Left lung (tissue), 10 donors: ENCODE data around the gene PSMD13. TPM values are rescaled to one million over a fixed set of nuclear protein-coding genes. Genes with fewer than 3 reads are reported as not detected.
A peak's percentile ranks its signal among the peaks of the same experiment; 100 is the strongest.
"Not testable (repeated sequence)": the region's sequence is repeated elsewhere in the genome, so short reads cannot be mapped to it uniquely, and the experiment has no call there.

Experiments used
- ATAC-seq: fragments of 200-7000 bp; cut with Tn5 transposase; one replicate; pipeline ENCODE4 v1.9.1; 2020; ENCODE audit warnings: moderate library complexity
- DNase-seq, 4 donors: peaks; one replicate each; pipeline ENCODE4 v3.0.0-alpha.2; 2013 to 2020
- H3K27ac ChIP-seq, 2 donors: fragments of 200-600 bp; sonication (generic) in 1 of 2; one replicate each; pipeline versions ENCODE4 v1.5.0 to v1.8.0; 2020 to 2021
- H3K27me3 ChIP-seq, 2 donors: fragments of 200-600 bp; sonication (generic) in 1 of 2; one replicate each; pipeline versions ENCODE4 v1.5.0 to v1.8.0; 2020 to 2021
- H3K36me3 ChIP-seq, 2 donors: fragments of 200-600 bp; sonication (generic) in 1 of 2; one replicate each; pipeline versions ENCODE4 v1.5.0 to v1.8.0; 2020 to 2021
- H3K4me1 ChIP-seq, 2 donors: fragments of 200-600 bp; one replicate each; pipeline ENCODE4 v1.8.0; 2021
- H3K4me3 ChIP-seq, 2 donors: fragments of 200-600 bp; sonication (generic) in 1 of 2; one replicate each; pipeline versions ENCODE4 v1.5.0 to v1.8.0; 2020 to 2021; ENCODE audit warnings: mild to moderate bottlenecking in 1 of 2
- H3K9me3 ChIP-seq, 2 donors: fragments of 200-600 bp; sonication (generic) in 1 of 2; one replicate each; pipeline versions ENCODE4 v1.5.0 to v1.8.0; 2020 to 2021
- intact Hi-C, 2 donors: fragments of 100-400 bp; cut with DNase I; formaldehyde crosslinking; loops; one replicate each; pipeline versions ENCODE4 v1.11.2 to v1.14.2; 2022
- polyA plus RNA-seq, 6 donors: library from polyadenylated mRNA; unstranded; fragments of 120-200 nt; gene quantifications; one replicate each; pipeline ENCODE4 v1.2.1, GENCODE V29; 2013; ENCODE audit not compliant: insufficient read length in 6 of 6
- total RNA-seq, 2 donors: library from RNA; stranded (reverse); fragmentation: NEBNext Ultra II Directional; extraction: Animal tissue kit (Norgen Biotek cat#: 25700); gene quantifications; one replicate each; pipeline ENCODE4 v1.2.1, GENCODE V29; 2021
- TF ChIP-seq, protein P1 (sequence below), 2 donors: fragments of 200-600 bp; sonication (generic) in 1 of 2; IDR thresholded peaks; one replicate each; pipeline versions ENCODE4 v1.5.0 to v1.8.0; 2021; ENCODE audit warnings: antibody characterized with exemption in 2 of 2
- donor health status: DM: no; HTN: yes; CAD: no.
- donor health status: DM: no; HTN: no; CAD: no.

Gene PSMD13
- total and polyA plus RNA-seq, 8 donors: 78.0 to 157 (median 147) TPM

DNA sequence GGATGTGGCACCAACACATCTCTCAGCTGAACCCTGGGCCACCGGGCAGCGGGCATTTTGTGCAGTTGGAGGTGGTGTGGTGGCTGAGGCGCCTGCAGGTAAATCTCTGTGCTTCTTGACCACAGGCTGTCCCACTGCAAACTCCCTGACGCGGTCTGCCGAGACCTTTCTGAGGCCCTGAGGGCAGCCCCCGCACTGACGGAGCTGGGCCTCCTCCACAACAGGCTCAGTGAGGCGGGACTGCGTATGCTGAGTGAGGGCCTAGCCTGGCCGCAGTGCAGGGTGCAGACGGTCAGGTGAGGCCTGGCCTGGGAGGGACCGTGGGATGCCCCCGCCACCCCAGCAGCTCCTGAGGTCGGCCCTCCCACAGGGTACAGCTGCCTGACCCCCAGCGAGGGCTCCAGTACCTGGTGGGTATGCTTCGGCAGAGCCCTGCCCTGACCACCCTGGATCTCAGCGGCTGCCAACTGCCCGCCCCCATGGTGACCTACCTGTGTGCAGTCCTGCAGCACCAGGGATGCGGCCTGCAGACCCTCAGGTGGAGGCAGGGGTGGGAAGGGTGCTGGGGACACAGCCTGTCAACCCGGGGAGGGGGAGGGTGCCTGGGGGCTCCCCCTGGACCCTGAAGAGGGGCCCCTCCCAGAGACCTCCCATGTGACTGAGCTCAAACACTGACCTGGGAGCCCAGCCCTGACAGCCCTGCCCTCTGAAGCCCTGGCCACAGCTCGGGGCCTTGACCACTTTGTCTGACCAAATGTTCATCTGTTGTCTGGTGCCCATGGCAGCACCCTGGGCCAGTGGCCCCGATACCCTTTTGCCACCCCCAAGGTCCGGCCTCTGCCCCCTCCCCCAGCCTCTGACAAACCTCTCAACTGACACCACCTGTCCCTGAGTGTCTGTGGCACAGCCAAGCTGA is 47.6 kb downstream of the PSMD13 start:
- intact Hi-C loops: no loop called here
- Histone ChIP-seq H3K27ac (no peak overlapping the region), H3K27me3 (peaks cover 37 to 74% of the 10 kb centered on the region in 2 donors)

DNA sequence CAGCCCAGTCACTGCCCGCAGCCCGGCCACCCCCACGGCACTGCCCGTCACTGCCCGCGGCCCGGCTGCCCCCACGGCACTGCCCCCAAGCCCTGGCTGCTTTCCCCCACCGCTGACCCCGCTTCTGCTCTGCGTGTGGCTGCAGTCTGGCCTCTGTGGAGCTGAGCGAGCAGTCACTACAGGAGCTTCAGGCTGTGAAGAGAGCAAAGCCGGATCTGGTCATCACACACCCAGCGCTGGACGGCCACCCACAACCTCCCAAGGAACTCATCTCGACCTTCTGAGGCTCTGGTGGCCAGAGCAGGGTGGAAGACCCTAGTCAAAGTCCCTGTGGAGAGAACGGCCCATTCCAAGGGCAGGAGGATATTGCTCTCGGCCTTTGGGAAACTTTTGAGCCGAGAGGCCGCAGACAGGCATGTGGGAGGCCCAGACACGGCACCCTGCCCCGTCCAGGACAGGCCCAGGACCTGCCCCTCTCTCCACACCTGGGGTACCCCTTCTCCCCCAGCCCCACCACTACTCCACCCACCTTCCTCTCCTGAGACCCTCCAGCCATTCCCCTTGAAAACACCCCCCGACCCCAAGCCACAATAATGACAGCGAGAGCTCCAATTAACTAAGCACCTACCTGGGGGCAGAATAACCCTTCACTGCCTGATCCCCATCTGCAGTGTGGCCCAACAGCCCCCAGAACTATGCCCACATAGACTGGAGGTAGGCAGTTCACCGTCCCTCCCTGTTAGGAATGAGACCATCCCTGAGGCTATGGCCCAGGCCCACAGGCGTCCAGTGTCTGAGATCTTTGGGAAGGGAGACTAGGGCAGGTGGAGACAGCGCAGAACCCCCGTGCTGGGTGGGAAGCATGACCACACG is 48.5 kb downstream of the PSMD13 start:
- H3K4me3 ChIP-seq: no peak overlapping the region
- intact Hi-C loops: no loop called here
- DNase-seq (peak in 2 of 4 donors; percentile 24 to 35), ATAC-seq (no peak)
- H3K4me1 ChIP-seq: peaks cover 5 to 37% of the 10 kb centered on the region in 2 donors
- H3K27ac ChIP-seq: no peak overlapping the region
- H3K27me3 ChIP-seq: peaks cover 28 to 66% of the 10 kb centered on the region in 2 donors
- H3K36me3 ChIP-seq: no peaks in the 10 kb centered on the region
- TF ChIP-seq, protein P1, sequence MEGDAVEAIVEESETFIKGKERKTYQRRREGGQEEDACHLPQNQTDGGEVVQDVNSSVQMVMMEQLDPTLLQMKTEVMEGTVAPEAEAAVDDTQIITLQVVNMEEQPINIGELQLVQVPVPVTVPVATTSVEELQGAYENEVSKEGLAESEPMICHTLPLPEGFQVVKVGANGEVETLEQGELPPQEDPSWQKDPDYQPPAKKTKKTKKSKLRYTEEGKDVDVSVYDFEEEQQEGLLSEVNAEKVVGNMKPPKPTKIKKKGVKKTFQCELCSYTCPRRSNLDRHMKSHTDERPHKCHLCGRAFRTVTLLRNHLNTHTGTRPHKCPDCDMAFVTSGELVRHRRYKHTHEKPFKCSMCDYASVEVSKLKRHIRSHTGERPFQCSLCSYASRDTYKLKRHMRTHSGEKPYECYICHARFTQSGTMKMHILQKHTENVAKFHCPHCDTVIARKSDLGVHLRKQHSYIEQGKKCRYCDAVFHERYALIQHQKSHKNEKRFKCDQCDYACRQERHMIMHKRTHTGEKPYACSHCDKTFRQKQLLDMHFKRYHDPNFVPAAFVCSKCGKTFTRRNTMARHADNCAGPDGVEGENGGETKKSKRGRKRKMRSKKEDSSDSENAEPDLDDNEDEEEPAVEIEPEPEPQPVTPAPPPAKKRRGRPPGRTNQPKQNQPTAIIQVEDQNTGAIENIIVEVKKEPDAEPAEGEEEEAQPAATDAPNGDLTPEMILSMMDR (IDR thresholded peaks at IDR 0.05): no peak
- H3K9me3 ChIP-seq: no peaks in the 10 kb centered on the region

More for the DNA sequence above, 47.6 kb downstream of the PSMD13 start:
- Histone ChIP-seq H3K4me3 (no peak overlapping the region), H3K9me3 (no peaks in the 10 kb centered on the region), H3K36me3 (no peaks in the 10 kb centered on the region), H3K4me1 (peaks cover 10 to 37% of the 10 kb centered on the region in 2 donors)
- no peak for ATAC-seq
- peak in 2 of 4 donors; percentile 22 to 68 for DNase-seq
- TF ChIP-seq, protein P1 (IDR thresholded peaks at IDR 0.05): no peak

DNA sequence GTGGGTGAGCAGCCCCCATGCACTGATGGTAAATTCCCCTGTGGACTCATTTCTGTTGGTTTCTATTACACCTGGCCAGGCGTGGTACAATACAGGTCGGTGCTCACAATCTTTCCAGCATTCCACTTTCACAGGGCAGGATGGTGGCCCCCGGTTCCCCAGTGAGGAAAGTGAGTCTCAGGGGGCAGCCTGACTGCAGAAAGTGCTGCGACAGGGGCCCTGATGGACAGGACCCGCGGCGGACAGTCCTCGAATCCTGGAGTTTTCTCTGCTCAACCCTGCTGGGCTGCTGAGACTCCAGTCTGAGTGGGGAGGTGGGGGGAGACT is 49.1 kb downstream of the PSMD13 start:
- Histone ChIP-seq H3K4me3 (no peak overlapping the region), H3K9me3 (no peaks in the 10 kb centered on the region), H3K27me3 (peaks cover 22 to 60% of the 10 kb centered on the region in 2 donors), H3K4me1 (peaks cover 4 to 37% of the 10 kb centered on the region in 2 donors), H3K27ac (no peak overlapping the region), H3K36me3 (peaks cover 0 to 3% of the 10 kb centered on the region in 2 donors)
- no peak for ATAC-seq
- peak in 1 of 4 donors; percentile 34 for DNase-seq
- intact Hi-C loops: no loop called here
- TF ChIP-seq, protein P1 (IDR thresholded peaks at IDR 0.05): no peak

- ATAC-seq, H3K9me3 ChIP-seq, H3K27ac ChIP-seq, intact Hi-C loops: not testable (repeated sequence)
- DNase-seq: peak in 2 of 4 donors; percentile 37 to 61
- Histone ChIP-seq H3K4me1 (peaks cover 4 to 24% of the 10 kb centered on the region in 2 donors), H3K27me3 (peaks cover 9 to 46% of the 10 kb centered on the region in 2 donors), H3K4me3 (peak overlapping the region in 1 of 2 donors; percentile 79), H3K36me3 (peaks cover 0 to 16% of the 10 kb centered on the region in 2 donors)
Measured at GRCh38 chr11:286977-287820, 50.4 kb downstream of the PSMD13 start.
